DMS114 treated with DMSO at 0.1 percent for 48 hours (cell line): ENCODE data around the gene CMBL.
A peak's percentile ranks its signal among the peaks of the same experiment; 100 is the strongest.

Source experiments
- DNase-seq: peaks from one replicate; lab custom pipeline; 2025; ENCODE audit not compliant: unreplicated experiment; lab: John Stamatoyannopoulos, UW

CMBL gene

DNA sequence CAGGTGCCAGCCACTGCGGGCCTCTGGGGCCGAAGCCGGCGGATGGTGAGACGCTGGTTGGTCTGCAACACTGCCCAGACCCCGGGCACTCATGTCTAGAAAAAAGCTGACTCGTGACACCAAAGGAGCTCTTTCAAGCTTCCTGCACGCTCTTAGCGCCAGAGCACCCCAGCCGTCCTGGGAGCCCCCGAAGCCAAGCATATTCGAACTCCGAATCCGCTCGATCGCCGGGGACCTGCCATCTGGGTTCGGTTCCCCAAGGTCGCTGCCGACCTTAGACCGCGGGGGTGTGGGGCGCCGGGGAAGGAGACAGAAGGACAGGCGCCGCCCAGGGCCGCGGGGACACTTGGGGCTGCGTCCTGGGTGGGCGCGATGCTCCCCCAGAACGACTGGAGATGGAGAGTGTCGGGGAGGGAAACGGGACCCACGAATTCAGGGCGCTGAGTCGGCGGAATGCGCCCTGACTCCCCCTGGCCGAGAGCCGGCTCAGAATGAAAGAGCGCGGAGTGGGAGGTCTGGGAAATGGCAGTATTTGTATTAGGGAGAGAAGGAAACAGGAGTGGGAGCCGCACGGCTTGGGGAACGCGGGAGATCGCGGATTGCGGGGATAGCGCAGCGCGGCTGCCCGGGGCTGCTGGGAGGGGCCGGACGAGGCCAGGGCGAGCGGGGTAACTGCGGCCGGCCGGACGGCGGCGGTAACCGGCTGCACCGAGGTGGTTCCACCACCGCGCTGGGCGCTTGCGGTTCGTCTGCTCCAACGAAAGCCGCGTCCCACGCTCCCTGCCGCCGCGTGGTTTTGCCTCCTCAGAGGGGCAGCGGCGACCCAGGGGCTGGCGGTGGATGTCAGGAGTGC lies 25.7 kb upstream of the CMBL start:
- no peak for DNase-seq

DNA sequence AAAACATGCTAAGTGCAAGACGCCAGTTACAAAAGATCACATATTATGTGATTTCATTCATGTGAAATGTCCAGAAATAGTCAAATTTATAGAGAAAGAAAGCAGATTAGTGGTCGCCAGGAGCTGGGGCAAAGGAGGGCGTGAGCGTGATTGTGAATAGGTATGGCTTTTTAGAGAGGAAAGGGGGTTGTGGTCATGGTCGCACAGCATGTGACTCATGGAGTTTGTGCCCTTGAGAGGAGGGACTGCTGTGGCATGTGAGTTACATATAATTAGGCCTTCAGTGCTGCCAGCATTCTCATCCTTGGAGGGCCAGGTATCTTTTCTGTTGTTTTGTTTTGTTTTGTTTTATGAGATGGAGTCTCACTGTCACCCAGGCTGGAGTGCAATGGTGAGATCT lies 24.6 kb upstream of the CMBL start:
- DNase-seq, result no peak

DNA sequence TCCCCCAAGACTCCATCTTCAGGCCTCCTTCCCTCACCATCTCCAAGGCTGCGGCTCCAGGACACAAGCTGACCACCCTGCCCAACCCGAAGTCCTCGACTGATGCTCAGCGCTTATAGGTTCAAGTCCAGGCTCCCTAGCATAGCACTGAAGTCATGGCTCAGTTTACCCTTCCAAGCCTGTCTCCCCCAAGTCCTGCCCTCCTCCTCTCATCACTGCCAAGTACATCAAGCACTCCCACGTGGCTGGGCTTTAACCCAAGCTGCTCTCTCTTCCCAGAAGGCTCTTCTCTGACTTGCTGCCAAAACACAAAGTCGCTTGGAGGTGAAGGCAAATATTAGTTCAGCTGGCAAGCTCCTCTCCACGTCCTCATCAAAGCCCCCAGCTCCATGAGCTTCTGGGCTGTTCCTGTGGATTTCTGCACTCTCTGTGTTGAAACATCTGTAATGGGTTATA lies 23.7 kb upstream of the CMBL start:
- DNase-seq, result no peak

DNA sequence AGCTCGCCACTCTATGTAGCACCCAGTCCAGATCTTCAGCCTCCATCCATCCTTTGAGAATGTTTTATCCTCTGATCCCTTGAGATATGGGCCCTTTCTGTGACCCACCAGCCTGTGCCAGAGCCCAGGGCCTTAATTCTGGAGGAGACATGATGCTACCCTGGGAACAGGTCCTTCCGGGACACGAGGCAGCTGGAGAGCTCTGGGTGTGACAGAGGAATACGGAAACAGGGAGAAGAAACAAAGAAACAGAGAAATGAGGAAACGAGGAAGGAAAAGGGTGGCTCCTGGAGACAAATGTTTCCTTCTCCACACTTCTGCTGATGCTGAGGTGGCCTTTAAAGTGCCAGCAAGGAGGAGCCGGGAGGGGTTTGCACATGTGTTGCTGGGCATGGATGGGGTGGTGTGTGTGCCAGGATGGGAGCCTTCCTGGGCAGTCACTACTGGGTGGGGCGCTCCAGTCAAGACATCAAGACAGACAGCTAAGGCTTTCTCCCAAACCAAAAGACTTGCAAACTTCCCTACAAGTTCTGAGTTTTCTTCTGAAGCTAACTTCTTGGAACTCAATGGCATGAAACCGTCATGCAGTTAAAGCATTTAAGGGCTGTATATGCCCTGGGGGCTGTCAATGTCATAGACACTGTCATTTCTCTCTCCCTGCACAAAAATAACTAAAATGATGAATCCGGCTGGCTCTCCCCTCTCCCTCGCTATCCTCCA lies 23.0 kb upstream of the CMBL start:
- DNase-seq, result no peak

DNA sequence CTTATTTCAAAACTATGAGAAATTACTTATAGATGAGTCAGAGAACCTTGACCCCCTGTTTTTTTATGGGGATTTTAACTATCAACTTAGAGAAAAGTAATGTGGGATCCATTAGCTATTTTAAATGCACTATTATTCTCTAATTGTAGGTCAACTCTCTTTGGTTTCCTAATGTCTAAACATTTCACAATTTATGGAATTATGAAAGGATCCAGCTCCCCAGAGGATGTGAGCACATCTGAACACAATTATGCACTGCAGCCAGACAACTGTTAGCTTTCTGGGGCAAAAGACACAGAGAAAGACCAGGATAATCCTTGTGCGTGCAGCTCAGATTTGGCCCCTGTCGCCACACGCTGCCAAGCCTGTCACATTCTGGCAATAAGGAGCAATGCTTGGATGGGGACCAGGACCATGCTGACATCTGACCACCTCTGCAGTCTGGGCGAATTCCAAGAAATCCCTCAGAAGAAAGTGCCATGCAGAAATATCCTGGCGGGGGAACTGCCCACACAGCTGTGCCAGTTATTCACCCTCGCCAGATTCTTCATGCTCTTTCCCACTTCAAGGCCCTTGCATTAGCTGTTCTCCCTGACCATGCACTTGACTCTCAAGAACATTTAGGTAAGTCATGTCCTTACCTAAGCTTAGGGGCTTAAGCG lies 22.2 kb upstream of the CMBL start:
- no peak for DNase-seq

DNA sequence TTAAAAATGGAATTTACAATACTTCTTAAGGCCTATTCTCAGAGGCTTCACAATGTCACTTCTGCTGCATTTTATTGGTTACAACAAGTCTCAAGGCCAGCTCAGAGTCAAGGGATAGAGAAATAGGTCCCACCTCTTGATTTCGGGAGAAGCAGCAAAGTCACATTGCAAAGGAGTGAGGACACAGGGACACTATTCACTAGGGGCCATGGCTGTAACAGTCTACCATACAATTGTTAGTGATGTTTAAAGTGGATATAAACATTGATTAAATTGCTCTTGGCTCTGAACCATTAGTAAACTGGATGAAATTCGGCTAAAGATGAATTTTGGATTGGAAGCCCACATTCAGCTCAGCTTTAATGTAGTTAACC lies 21.7 kb upstream of the CMBL start:
- no peak for DNase-seq

DNA sequence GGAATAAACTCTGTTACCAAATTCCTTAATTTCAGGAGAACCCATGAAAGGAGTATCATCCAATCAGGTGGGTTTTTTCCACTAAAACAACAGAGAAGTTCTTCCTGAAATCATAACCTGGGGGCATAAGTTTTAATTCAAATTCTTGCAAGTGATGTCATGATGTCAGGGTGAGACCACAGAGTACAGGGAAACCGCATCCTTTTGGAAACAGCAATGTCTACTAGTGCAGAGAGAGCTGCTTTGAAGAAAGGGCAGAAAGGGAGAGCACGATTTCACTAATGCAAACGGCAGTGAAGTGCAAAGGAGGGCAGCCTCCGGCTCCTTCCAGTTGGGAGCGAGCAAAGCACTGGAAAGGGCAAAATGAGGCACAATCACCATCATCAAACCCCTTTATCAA lies 20.6 kb upstream of the CMBL start:
- no peak for DNase-seq

DNA sequence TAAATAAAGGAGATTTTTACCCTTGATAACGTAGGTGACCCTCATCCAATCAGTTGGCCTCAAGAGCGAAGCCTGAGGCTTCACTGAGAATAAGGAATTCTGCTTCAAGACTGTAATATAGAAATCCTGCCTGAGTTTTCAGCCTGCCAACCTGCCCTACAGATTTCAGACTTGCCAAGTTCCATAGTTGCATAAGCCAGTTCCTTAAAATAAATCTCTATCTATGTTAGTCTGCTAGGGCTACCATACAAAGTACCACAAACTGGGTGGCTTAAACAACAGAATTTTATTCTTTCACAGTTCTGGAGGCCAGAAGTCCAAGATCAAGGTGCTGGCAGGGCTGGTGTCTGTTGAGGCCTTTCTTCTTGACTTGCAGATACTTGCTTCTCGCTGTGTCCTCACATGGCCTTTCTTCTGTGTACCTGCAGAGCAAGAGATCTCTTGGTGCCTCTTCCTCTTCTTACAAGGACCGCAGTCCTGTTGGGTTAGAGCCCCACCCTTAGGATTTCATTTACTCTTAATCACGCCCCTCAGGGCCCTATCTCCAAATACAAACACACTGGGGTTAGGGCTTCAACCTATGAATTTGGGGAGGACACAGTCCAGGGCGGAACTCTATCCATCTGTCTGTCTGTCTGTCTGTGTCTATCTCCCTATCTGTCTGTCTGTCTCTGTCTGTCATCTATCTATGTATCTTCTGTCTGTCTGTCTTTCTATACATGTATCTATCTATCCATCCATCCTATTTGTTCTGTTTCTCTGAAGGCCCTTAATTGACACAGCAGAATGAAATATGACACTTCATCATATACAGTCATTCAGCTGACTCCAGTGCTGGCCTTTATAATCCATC lies 17.0 kb upstream of the CMBL start:
- no peak for DNase-seq

DNA sequence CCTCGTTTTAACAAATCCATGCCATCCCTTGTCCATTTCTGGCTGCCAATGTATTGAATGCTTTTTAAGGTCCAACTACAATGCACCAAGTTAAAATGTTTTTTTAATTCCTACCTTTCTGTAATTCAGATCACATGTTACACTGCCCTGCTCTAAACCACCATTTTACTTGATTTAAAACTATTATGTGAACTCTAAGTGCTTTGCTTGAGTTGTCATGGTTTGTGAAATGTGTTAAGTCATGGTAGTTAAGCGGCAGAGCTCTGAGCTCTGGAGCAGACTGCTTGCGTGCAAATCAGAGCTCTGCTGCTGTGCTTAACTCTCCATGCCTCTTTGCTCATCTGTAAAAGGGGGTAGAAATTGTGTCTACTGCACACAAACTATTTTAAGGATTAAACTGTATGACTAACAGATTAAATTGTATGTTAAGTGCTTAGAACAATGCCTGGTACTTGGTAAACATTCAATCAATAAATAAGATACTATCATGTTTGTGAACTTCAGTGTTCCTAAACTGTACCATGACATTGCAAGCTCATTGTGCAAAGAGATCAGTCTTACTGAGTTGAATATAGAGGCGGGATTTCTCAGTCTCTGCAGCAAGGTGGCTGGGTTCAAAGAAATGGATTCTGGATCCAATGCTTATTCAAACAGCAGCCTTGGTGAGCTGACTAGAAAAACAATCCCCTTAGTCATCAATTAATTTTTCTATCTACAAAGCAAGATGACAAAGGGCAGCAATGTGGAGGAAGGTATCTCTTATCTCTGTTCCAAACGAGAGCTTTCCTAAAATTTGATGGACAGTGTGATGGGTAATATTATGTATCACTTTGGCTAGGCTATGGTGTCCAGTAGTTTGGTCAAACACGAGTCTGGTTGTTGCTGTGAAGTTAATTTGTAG lies 16.1 kb upstream of the CMBL start:
- no peak for DNase-seq

DNA sequence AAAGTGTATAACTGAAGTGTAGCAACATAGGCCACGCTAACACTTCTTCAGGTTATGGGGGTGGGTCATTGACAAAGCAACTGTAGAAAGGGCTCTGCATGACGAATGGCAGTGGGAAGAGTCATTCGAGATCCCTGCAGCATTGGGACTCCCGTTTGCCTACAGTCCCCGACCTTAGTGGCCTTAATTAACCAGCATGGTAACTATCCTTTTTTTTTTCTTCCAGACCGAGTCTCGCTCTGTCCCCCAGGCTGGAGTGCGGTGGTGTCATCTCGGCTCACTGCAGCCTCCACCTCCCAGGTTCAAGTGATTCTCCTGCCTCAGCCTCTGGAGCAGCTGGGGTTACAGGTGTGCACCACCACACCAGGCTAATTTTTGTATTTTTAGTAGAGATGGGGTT lies 14.2 kb upstream of the CMBL start:
- no peak for DNase-seq

DNA sequence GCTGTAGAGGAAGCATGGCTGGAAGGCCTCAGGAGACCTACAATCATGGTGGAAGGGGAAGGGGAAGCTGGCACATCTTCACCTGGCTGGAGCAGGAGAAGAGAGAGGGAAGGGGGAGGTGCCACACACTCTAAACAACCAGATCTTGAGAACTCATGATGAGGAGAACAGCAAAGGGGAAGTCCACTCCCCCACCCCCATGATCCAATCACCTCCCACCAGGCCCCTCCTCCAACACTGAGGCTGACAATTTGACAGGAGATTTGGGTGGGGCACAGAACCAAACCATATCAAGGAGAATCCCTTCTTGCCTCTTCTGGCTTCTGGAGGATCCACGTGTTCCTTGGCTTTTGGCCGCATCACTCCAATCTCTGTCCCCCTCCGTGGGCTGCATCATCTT lies 13.1 kb upstream of the CMBL start:
- DNase-seq, result no peak

DNA sequence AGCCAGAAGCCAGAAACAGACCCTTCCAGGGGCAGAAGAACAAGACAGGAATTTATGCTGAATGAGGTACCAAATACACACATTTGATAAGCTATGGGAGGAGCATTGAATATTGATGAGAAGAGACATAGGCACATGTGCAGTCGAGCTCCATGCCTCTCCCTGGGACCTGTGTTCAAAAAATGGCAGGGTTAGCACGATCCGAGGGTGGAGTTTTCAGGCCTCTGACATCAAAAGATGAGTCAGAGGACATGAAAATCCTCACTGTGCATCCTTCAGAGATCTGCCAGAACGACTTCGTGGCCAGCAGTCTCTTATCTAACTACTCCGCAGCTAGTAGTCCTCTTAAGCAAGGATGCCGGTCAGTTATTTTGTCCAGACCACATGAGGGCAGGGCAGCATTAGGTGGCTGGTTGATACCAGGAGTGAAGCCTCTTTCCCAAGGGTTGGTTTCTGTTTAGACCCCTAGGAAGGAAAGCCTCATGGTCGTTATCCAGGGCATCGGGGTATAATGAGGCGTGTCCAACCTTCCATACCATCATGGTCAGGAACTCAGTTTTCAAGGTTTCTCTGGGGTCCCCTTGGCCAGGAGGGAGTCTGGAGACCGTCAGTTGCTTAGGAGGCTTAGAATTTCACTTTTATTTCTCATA lies 11.6 kb upstream of the CMBL start:
- DNase-seq, result no peak

DNA sequence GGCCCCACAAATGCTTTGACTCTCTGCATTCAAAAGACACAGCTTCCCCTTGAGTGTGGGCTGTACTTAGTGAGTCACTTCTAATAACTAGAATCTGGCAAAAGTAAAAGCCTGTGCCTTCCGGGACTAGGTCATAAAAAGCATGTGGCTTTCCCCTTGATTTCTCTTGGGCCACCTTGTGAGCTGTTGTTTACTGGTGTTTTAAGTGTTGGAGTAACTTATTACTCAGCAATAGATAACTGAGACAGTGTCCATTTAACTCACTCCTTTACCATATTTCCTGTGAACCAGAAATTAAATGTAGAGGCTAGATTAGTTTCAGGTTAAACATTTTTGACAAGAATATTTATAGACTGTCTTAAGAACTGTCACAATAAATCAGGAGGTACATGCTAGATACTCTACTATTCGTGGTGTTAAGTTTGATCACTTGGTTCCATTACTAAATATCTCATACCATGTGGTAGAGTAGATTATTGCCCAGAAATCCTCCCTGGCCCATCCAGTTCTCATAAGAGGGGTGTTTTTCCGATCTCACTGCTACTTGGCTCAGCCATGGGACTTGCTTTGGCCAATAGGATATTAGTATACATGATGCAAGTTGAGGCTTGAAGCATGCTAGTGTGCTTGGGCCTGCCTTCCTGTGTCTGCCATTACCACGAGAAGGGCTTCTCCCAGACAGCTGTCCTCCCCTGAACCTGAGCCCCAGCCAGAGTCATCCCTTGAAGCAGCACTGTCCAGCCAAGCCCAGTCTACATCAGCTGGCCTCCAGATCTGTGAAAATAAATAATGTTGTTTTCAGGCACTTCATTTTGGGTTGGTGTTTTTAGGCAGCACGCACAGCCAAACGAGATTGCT lies 10.4 kb upstream of the CMBL start:
- no peak for DNase-seq

DNA sequence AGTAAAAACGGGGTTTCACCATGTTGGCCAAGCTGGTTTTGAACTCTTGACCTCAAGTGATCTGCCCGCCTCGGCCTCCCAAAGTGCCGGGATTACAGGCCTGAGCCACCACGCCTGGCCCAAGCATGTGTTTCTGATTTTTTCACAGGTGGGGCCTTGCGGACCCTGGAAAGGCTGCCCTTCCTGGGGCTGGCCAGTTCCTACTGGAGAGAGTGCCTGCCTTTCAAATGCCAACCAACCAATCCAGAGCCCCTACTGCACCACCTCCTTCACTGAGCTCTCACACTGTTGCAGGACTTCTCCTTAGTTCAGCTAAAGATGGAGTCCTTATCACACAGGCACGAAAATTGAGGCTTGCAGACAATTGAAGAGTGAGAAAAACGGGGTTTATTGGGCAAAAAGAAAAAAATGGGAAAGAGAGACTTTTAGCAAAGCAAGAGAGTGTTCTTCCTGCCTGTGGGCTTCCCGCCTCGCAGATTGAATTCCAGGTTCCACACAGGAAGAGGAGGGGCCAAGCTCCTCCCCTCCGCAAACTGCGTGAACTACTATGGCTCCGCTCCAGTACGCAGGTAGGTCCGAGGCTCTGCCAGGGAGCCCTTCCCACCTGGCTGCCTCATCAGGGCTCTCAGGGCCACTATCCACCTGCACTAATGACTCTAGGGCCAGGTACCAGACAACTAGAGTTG lies 8.3 kb upstream of the CMBL start:
- peak; percentile 67 for DNase-seq

DNA sequence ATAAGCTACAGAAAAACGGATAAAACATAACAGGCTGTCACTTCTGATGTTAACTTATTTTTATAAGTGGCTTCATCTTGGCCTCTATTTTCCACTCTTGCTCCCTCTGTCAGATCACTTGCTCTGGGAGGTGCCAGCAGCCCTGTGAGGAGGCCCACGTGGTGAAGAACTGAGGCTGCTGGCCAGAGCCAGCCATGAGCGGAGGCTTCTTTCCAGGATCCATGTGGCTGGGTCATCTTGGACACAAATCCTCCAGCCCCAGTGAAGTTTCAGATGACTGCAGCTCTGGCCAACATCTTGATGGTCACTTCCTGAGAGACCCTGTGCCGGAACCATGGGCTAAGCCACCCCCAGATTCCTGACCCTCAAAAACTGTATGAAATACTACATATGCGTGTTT lies 7.5 kb upstream of the CMBL start:
- no peak for DNase-seq

DNA sequence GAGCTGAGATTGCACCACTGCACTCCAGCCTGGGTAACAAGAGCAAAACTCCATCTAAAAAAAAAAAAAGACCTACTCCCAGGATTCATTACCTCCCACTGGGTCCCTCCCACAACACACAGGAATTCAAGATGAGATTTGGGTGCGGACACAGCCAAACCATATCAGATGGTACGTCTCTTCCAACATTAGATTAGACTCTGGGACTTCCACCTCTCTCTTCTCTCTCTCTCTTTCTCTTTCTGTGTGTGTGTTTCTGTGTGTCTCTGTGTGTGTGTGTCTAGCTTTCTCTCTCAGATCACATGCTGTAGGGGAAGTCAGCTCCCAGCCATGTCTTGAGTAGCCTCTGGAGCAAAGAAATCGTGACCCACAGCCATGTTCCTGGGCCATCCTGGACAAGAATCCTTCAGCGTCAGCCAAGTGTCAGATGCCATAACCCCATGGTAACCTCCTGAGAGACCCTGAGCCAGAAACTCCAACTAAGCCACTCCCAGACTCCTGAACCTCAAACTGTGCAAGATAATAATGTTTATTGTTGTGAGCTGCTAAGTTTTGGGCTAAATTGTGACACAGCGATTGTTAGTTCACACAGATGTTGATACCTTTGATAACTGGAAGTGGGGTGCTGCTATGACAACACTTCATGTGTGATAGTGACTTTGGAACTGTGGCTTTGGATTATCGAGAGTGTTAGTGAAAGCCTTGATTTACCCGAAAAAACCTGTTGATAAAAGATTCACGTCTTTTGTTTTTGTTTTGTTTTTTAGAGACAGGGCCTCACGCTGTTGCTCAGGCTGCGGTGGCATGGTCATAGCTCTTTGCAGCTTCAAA lies 4.1 kb upstream of the CMBL start:
- no peak for DNase-seq
